Epithelial cell of proximal tubule (primary cell): ENCODE measurements around the gene MRFAP1. TPM values are rescaled to one million over a fixed set of nuclear protein-coding genes. Genes with fewer than 3 reads are reported as not detected.
A peak's percentile ranks its signal among the peaks of the same experiment; 100 is the strongest.

Experiments
- DNase-seq: peaks from one replicate; pipeline ENCODE4 v3.0.0-alpha.2; 2011; ENCODE audit warnings: low read depth
- H3K4me3 ChIP-seq: 2 replicates; pipeline ENCODE4 v1.5.1; 2011; ENCODE audit warnings: low read depth, mild to moderate bottlenecking, low read length
- total RNA-seq: library from RNA; depleted of rRNA; stranded (reverse); fragments of >200 nt; gene quantifications from 2 replicates; pipeline ENCODE4 v1.2.3, GENCODE V29; 2015
- TF ChIP-seq, protein P1 (sequence below): conservative IDR thresholded peaks from 2 replicates; pipeline ENCODE4 v1.5.1; 2012; ENCODE audit warnings: low read depth, mild to moderate bottlenecking, low read length

The MRFAP1 gene
- total RNA-seq, 1 donor from 2014 or later: 330 TPM

- no peak overlapping the region for H3K4me3 ChIP-seq
- DNase-seq: no peak
- TF ChIP-seq, protein P1, sequence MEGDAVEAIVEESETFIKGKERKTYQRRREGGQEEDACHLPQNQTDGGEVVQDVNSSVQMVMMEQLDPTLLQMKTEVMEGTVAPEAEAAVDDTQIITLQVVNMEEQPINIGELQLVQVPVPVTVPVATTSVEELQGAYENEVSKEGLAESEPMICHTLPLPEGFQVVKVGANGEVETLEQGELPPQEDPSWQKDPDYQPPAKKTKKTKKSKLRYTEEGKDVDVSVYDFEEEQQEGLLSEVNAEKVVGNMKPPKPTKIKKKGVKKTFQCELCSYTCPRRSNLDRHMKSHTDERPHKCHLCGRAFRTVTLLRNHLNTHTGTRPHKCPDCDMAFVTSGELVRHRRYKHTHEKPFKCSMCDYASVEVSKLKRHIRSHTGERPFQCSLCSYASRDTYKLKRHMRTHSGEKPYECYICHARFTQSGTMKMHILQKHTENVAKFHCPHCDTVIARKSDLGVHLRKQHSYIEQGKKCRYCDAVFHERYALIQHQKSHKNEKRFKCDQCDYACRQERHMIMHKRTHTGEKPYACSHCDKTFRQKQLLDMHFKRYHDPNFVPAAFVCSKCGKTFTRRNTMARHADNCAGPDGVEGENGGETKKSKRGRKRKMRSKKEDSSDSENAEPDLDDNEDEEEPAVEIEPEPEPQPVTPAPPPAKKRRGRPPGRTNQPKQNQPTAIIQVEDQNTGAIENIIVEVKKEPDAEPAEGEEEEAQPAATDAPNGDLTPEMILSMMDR: no peak
Observed at GRCh38 chr4:6634746-6635145, 5.7 kb upstream of the MRFAP1 start.

- no peak overlapping the region for H3K4me3 ChIP-seq
- TF ChIP-seq, protein P1: no peak
Observed at GRCh38 chr4:6639137-6639680, 1.3 kb upstream of the MRFAP1 start.

GRCh38 chr4:6641164-6641970, 882 bp downstream of the MRFAP1 start:
- peak overlapping the region; percentile 95 for H3K4me3 ChIP-seq
- TF ChIP-seq, protein P1: no peak
- no peak for DNase-seq

More at GRCh38 chr4:6639137-6639680, 1.3 kb upstream of the MRFAP1 start:
- no peak for DNase-seq

GRCh38 chr4:6641971-6642320, 1.5 kb downstream of the MRFAP1 start:
- TF ChIP-seq, protein P1: no peak
- DNase-seq: no peak
- H3K4me3 ChIP-seq: peak overlapping the region; percentile 95

GRCh38 chr4:6643141-6643847, 2.8 kb downstream of the MRFAP1 start:
- TF ChIP-seq, protein P1: no peak
- no peak overlapping the region for H3K4me3 ChIP-seq
- no peak for DNase-seq

DNA sequence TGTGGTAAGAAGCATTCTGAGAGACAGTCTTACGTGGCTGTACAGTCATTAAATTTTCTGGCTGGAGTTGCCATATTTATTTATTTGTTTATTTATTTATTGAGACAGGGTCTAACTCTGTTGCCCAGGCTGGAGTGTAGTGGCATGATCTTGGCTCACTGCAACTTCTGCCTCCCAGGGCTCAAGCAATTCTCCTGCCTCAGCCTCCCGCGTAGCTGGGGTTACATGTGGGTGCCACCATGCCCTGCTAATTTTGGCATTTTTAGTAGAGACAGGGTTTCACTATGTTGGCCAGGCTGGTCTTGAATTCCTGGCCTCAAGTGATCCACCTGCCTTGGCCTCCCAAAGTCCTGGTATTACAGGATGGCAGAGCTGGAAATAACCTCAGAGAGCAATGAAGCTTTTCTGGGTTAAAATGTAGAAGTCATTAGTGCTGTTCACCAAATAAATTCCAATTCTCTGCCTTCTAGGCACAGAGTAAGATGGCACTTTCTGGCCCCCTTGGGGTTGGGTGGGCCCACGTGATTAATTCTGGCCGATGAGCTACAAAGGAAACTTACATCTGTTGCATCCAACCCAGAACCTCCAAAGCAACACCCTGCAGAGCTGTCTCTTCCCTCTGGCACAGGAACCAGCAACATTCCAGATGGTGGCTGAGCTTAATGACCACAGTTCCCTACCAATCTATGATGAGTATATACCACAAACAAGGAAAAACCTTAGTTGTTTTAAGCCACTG, 4.5 kb downstream of the MRFAP1 start:
- H3K4me3 ChIP-seq: no peak overlapping the region
- no peak for DNase-seq
- TF ChIP-seq, protein P1: no peak
